ENCODE data around the gene SLC3A2. TPM values are rescaled to one million over a fixed set of nuclear protein-coding genes. Genes with fewer than 3 reads are reported as not detected.
"Not testable (repeated sequence)": the region's sequence is repeated elsewhere in the genome, so short reads cannot be mapped to it uniquely, and the experiment has no call there.

The SLC3A2 gene
- total RNA-seq: 87.3 TPM

GRCh38 chr11:62880803-62881578, at the start of gene SLC3A2:
TSS of gene SLC3A2 (plus strand) at chr11:62880896. CDS start at chr11:62881024, 128 bp downstream.
- peak; percentile 87 for DNase-seq

GRCh38 chr11:62830904-62831519, 49.7 kb upstream of the SLC3A2 start:
- no peak for DNase-seq

- DNase-seq: peak; percentile 100
These were observed 49.0 kb upstream of the SLC3A2 start, which contains the start of gene STX5 for GRCh38 chr11:62831520-62832335. TSS of gene STX5 (minus strand) at chr11:62832051. CDS start at chr11:62831243, 808 bp downstream.

GRCh38 chr11:62832336-62833234, 48.1 kb upstream of the SLC3A2 start, which contains the start of gene TEX54:
TSS of gene TEX54 (minus strand) at chr11:62832841.
- DNase-seq: peak; percentile 8

GRCh38 chr11:62835336-62835735, 45.4 kb upstream of the SLC3A2 start:
- DNase-seq: no peak

- peak; percentile 91 for DNase-seq
These were observed 41.4 kb upstream of the SLC3A2 start, which contains the start of gene WDR74 for GRCh38 chr11:62839050-62839945. TSS of gene WDR74 (minus strand) at chr11:62839590. CDS start at chr11:62839570, 20 bp downstream.

DNA sequence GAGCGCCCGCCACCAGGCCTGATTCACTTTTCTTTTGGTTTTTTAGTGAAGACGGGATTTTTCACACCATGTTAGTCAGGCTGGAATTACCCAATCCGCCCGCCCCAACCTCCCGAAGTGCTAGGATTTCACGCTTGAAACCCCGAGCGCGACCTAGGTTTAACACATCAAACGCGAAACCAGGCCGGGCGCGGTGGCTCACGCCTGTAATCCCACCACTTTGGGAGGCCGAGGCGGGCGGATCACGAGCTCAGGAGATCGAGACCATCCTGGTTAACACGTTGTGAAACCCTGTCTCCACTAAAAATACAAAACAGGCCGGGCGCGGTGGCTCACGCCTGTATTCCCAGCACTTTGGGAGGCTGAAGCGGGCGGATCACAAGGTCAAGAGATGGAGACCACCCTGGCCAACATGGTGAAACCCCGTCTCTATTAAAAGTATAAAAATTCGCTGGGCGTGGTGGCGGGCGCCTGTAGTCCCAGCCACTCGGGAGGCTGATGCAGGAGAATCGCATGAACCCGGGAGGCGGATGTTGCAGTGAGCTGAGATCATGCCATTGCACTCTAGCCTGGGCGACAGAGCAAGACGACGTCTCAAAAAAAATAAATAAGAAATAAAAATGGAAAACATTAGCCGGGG, 39.9 kb upstream of the SLC3A2 start:
- not testable (repeated sequence) for DNase-seq

DNA sequence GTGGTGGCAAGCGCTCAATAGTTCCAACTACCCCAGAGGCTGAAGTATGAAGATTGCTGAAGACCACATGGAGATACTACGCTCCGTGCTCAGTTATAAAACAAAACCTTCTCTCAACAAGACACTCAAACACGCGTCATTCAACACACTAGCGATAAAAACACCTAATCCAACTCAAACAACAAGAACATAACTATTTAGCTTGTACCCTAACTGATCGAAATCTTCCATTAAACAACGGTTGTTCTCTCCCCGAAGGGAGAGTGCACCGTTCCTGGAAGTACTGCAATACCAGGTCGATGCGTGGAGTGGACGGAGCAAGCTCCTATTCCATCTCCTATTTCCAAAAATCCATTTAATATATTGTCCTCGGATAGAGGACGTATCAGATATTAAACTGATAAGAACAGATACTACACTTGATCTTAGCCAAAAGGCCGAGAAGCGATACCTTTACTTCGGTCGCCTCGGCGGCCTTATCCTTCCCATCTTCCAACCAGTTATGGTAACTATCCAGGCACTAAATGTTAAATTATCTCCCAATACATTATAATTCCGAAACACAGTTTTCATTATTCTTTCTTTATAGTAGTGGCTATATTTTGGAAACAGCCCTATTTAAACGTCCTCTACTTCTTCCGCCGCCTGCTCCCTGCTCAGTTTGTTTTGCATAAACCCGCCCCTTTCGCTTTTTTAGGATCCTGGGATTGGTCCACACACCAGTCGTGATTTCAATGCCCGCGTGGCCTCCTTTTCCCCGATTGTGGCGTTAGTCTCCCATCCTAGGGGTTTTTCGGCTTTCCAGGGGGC, 39.1 kb upstream of the SLC3A2 start:
- peak; percentile 75 for DNase-seq

DNA sequence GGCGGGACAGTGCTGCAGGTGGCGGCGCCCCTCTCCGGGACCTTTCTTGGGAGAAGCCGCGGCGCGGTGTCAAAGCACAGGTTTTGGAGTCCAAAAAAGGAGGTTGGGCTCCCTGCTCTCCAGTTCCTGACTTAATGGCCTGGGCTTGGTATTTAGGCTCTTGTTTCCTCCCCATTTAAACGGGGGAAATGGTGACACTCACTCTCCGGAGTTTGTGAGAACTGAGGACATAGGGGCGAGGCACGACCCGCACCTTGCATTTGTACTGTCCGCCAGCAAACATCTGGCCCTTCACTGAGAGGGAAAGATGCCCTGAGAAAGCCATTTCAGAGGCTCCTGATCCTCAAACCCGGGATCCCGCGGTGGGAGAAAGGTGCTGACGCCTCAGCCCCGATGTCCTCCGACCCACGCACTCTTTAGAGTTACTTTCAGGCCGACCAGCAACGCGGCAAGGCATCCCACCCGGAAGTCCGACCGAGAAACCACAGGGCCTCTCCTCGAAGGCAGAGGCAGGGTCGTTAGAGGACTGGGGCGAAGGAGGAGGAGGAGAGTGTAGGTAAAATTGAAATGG, 38.4 kb upstream of the SLC3A2 start:
- no peak for DNase-seq

DNA sequence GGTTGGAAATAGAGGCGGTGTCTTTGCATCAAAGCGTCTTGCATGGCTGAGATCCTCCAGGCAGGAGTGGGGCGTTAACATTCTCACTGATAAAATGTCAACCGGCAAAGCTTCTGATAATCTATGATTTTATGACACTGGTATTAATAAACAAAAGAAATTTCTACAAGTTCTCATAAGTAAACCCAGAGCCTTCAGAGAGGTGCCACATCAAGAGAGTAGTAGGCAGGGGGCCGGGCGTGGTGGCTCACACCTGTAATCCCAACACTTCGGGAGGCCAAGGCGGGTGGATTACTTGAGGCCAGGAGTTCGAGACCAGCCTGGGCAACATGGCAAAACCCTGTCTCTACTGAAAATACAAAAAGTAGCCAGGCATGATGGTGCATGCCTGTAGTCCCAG, 37.8 kb upstream of the SLC3A2 start:
- not testable (repeated sequence) for DNase-seq

- no peak for DNase-seq
These were observed 37.2 kb upstream of the SLC3A2 start for GRCh38 chr11:62843466-62843865.

GRCh38 chr11:62844154-62844553, 36.5 kb upstream of the SLC3A2 start:
- no peak for DNase-seq

DNA sequence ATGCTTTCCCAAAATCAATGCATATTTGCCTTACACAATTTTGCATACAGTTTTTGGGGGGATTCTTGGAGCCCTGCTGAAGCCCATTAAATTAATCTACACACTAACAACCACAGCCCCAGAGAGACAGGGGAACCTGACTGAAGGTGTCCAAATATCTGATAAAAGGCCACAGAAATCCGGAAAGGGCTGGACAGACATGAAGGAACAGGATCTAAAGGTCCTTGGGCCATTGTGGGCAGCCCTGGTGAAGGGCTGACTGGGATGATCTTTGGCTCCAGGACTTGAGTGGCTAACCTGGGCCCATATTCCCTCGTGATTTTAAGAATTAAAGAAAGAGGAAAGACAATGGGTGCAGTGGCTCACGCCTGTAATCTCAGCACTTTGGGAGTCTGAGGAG, 34.5 kb upstream of the SLC3A2 start:
- no peak for DNase-seq

DNA sequence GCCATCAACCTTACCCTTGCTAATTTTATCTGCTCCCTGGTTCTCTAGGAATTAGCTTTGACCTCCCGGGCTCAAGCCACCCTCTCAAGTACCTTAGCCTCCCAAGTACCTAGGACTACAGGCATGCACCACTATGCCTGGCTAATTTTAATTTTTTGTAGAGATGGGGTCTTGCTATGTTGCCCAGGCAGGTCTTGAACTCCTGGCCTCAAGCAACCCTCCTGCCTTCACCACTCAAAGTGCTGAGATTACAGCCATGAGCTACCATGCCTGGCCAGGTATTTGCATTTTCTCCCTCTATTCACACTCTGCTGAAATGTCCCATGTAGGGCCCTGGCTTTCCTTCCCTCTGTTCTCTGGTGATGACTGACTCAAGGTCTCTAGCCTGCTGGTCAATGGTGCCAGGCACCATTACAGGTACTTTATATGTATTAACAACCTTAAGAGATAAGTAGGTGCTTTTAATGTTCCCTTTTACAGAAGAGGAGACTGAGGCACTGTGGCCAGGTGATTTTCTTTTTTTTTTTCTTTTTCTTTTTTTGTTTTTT, 32.9 kb upstream of the SLC3A2 start:
- DNase-seq: no peak

GRCh38 chr11:62850911-62851806, 29.5 kb upstream of the SLC3A2 start:
- DNase-seq: no peak

DNA sequence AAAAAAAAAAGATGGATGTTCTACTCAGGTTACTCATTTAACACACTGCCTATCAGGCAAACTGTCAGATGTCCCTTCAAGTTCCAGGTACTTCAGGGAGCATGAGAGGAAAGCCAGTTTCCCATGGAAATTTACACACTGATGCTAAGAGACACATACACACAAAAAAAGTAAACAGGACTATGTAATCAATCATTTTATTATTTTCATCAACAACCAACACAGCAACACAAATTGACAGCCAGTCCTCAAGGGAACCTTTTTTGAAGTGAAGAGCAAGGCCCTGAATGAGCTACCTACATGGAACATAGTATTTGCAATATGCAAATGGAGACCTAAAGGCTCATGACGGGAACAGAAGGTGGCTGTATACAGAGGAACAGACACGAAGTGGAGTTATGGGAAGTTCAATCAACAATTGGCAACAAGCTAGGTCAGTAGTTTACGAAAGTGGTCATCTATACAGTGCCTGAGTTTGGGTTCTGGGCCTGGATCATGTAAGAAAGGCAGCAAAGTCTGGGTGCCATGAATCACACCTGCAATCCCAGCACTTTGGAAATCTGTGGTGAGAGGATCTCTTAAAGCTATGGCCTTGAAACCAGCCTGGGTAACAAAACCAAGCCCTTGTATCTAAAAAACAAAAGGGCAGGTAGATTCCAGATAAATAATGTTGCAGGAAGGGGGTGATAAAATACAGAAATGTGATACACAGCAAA, 28.7 kb upstream of the SLC3A2 start:
- no peak for DNase-seq

All from occipital lobe (tissue), 2 donors.